Neutrophil (primary cell): ENCODE measurements around the gene ZFP36L2.
A peak's percentile ranks its signal among the peaks of the same experiment; 100 is the strongest.

Experiments used
- H3K27ac ChIP-seq: fragments of 200-600 bp; sonication (generic); 2 replicates; pipeline ENCODE4 v1.5.1; 2016; ENCODE audit warnings: mild to moderate bottlenecking, moderate library complexity
- H3K27me3 ChIP-seq: fragments of 200-600 bp; sonication (generic); 2 replicates; pipeline ENCODE4 v1.6.0; 2016; ENCODE audit warnings: mild to moderate bottlenecking
- H3K36me3 ChIP-seq: fragments of 200-600 bp; sonication (generic); 2 replicates; pipeline ENCODE4 v1.5.1; 2017
- H3K4me1 ChIP-seq, 2 experiments: fragments of 200-600 bp in 1 of 2; sonication (generic) in 1 of 2; 1 replicate in 1 of 2; 2 replicates in 1 of 2; pipeline versions ENCODE4 v1.5.1 to v1.6.1; 2013 to 2016; ENCODE audit warnings: low read depth in 1 of 2, low read length in 1 of 2, mild to moderate bottlenecking in 1 of 2, moderate library complexity in 1 of 2; ENCODE audit not compliant: control insufficient read depth in 1 of 2, insufficient read depth in 1 of 2
- H3K4me3 ChIP-seq, 2 experiments: fragments of 200-600 bp in 1 of 2; sonication (generic) in 1 of 2; 1 replicate in 1 of 2; 2 replicates in 1 of 2; pipeline ENCODE4 v1.5.1; 2013 to 2016; ENCODE audit warnings: low read depth in 1 of 2, low read length in 1 of 2, mild to moderate bottlenecking in 1 of 2, moderate library complexity in 1 of 2
- H3K9me3 ChIP-seq: fragments of 200-600 bp; sonication (generic); 2 replicates; pipeline ENCODE4 v1.5.1; 2016
- CTCF ChIP-seq: fragments of 200-600 bp; sonication (generic); IDR thresholded peaks from 2 replicates; pipeline ENCODE4 v1.5.1; 2016; ENCODE audit warnings: antibody characterized with exemption

Gene ZFP36L2

GRCh38 chr2:43225093-43225787 is 1.2 kb downstream of the ZFP36L2 start:
- Histone ChIP-seq H3K9me3 (peaks cover 5% of the 10 kb centered on the region), H3K36me3 (peaks cover 44% of the 10 kb centered on the region), H3K4me3 (peak overlapping the region; percentile 99 to 100), H3K27ac (peak overlapping the region; percentile 97), H3K4me1 (peaks cover 55 to 65% of the 10 kb centered on the region in 2 experiments), H3K27me3 (no peaks in the 10 kb centered on the region)
- TF ChIP-seq CTCF = no peak

GRCh38 chr2:43224571-43225092 is 1.8 kb downstream of the ZFP36L2 start:
- Histone ChIP-seq H3K27me3 (no peaks in the 10 kb centered on the region), H3K36me3 (peaks cover 44% of the 10 kb centered on the region), H3K4me3 (peak overlapping the region; percentile 99 to 100), H3K4me1 (peaks cover 54 to 66% of the 10 kb centered on the region in 2 experiments), H3K27ac (peak overlapping the region; percentile 97), H3K9me3 (peaks cover 5% of the 10 kb centered on the region)
- TF ChIP-seq CTCF = no peak

GRCh38 chr2:43224131-43224570 is 2.3 kb downstream of the ZFP36L2 start:
- Histone ChIP-seq H3K36me3 (peaks cover 44% of the 10 kb centered on the region), H3K9me3 (peaks cover 5% of the 10 kb centered on the region), H3K27me3 (no peaks in the 10 kb centered on the region), H3K4me1 (peaks cover 54 to 66% of the 10 kb centered on the region in 2 experiments), H3K4me3 (peak overlapping the region; percentile 99 to 100), H3K27ac (peak overlapping the region; percentile 97)
- peak; percentile 37 for TF ChIP-seq CTCF

GRCh38 chr2:43223521-43224001 is 2.8 kb downstream of the ZFP36L2 start:
- TF ChIP-seq CTCF = no peak
- H3K4me3 ChIP-seq = peak overlapping the region; percentile 99 to 100
- peaks cover 44% of the 10 kb centered on the region for H3K36me3 ChIP-seq
- H3K27ac ChIP-seq = peak overlapping the region; percentile 97
- H3K9me3 ChIP-seq = peaks cover 5% of the 10 kb centered on the region
- no peaks in the 10 kb centered on the region for H3K27me3 ChIP-seq
- peaks cover 54 to 66% of the 10 kb centered on the region in 2 experiments for H3K4me1 ChIP-seq

- H3K27ac ChIP-seq = peak overlapping the region; percentile 97
- H3K27me3 ChIP-seq = no peaks in the 10 kb centered on the region
- peak overlapping the region; percentile 99 to 100 for H3K4me3 ChIP-seq
- peaks cover 44% of the 10 kb centered on the region for H3K36me3 ChIP-seq
- peaks cover 5% of the 10 kb centered on the region for H3K9me3 ChIP-seq
- no peak for TF ChIP-seq CTCF
- peaks cover 54 to 66% of the 10 kb centered on the region in 2 experiments for H3K4me1 ChIP-seq
Observed at GRCh38 chr2:43222475-43223309, 3.7 kb downstream of the ZFP36L2 start.
